HG03521 (cell line): ENCODE measurements around the gene ZNF77.
"Not testable (repeated sequence)": the region's sequence is repeated elsewhere in the genome, so short reads cannot be mapped to it uniquely, and the experiment has no call there.

ENCODE experiments used
- ATAC-seq: cut with Tn5 transposase; IDR thresholded peaks from one replicate; pipeline ENCODE4 v1.9.1; 2021; ENCODE audit warnings: mild to moderate bottlenecking, moderate library complexity; ENCODE audit not compliant: unreplicated experiment

ZNF77 gene

DNA sequence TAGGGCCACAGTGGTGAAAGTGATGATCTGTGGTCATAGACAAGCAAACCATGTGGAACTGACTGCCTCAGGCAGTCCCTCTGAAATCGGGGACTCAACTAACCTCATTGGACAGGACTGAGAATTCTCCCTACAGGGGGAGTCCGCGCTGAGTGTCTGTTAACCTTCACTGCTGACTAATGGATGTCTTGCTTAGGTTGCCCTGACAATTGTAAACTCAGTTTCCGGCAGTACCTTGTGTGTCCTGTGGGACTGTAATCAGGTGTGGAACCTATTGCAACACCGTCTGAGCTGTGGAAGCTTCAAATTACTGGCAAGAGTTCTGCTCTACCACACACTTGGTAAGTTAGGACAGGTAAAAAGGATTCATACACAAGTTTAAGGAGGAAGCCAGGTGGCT lies 21.8 kb downstream of the ZNF77 start:
- ATAC-seq: no peak

DNA sequence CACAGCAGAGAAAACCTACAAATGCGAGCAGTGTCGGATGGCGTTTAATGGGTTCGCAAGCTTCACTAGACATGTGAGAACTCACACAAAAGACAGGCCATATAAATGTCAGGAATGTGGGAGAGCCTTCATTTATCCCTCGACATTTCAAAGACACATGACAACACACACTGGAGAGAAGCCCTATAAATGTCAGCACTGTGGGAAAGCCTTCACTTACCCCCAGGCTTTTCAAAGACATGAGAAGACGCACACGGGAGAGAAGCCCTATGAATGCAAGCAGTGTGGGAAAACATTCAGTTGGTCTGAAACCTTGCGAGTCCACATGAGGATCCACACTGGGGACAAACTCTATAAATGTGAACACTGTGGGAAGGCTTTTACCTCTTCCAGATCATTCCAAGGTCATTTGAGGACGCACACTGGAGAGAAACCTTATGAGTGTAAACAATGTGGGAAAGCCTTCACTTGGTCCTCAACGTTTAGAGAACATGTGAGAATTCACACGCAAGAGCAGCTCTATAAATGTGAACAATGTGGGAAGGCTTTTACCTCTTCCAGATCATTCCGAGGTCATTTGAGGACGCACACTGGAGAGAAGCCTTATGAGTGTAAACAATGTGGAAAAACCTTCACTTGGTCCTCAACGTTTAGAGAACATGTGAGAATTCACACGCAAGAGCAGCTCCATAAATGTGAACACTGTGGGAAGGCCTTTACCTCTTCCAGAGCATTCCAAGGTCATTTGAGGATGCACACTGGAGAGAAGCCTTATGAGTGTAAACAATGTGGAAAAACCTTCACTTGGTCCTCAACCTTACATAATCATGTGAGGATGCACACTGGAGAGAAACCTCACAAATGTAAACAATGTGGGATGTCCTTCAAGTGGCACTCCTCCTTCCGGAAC lies 27.2 kb downstream of the ZNF77 start:
- no peak for ATAC-seq

DNA sequence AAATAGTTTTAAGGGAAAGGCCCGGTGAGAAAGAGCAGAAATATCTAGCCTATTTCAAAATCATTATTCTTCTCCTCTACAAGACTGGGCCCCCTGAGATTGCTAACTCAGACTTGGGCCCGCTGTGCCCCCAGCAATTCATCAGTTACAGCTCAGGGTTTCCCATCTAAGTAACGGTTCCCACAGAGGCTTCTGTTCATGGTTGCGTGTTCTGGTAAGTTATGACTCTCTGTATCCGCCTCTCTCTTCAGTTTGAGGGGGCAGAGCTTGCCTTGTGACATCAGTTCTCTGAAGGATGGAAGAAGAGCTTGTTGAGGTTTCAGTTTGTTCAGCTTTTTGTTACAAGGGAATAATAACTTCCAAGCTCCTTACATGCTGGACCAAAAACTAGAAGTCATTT lies 32.5 kb downstream of the ZNF77 start:
- ATAC-seq: no peak

DNA sequence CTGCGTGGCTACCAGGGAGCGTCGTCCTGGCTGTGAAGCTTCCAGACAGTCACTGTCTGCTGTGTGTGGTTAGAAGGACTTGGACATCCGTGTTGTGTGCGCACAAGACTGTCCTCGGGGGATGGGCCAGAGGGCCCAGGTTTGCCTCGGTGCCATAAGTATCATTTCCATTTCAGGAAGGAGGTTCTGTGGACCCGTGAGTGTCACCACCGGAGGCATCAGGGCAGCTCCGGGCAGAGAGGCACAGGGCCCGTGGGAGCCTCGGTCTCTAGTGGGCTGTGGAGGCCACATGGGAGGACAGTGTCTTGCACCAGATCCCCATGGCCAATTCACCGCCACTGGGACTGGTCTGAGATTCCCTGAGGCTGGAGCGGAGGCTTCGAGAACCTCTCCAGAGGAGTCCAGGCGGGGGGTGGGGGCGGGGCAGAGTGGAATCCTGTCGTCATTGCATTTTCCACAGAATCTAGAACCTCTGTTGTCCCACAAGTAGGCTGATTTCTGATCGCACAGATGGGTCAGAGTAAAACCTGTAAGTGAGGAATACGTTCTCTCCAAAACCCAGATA lies 38.1 kb downstream of the ZNF77 start:
- no peak for ATAC-seq

DNA sequence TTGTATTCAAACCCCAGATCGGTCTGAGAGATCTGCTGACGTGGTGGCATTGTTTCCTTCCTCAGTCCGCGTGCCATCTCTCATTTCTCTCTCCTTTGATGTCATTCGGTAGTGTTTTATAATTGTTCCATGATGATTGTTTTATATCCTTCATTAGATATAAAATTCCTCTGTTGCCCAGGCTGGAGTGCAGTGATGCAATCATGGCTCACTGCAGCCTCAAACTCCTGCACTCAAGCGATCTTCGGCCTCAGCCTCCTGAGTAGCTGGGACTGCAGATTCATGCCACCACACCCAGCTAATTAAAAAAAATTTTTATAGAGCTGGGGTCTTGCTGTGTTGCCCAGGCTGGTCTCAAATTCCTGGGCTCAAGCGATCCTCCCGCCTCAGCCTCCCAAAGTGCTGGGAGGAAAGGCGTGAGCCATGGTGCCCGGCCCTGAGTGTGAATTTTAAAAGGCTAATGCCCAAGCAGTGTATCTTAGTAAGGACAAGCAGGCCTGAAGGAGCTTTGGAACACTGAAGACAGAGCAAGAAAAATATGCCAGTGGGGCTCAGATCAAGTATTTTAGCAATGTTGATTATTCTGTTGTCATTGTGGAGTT lies 38.8 kb downstream of the ZNF77 start:
- no peak for ATAC-seq

DNA sequence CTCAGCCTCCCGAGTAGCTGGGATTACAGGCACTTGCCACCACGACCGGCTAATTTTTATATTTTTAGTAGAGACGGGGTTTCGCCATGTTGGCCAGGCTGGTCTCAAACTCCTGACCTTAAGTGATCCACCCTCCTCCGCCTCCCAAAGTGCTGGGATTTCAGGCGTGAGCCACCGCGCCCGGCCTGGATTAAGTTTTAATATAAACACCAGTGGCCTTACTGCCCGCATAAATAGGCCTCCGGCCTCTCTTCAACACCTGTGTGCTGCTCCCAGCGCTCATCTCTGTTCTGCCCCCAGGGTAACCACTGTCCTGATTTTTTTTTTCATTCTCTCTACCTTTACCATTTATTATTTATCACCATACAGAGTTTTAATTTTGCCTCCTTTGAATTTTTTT lies 41.4 kb downstream of the ZNF77 start:
- not testable (repeated sequence) for ATAC-seq

DNA sequence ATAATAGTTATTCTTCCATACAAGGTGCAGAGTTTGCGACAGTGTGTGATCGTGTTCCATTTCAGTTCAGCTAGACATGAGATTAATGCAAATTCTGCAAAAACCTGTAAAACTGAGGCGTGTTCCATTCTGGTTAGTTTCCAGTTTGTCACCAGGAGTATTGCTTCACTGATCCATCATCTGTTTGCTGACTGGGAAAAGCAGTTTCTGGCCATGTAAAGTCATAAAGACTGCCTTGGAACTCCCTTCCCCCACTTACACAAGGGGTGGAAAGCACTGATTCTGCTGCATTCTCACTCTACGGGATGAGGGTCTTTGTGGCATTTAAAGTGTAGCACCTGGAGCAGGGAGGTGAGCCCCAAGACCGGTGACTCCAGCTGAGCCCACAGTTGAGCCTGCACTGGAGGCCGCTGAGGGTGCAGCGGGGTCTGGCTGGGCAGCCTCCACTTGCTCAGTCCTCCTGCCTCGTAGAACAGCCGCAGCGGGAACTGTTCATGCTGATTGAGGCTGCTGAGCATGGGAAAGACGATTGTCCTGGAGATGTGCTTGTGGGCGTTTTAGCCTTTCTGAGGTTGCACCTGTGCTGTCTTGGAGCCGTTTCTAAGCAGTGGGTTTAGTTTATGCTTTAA lies 42.1 kb downstream of the ZNF77 start:
- no peak for ATAC-seq

DNA sequence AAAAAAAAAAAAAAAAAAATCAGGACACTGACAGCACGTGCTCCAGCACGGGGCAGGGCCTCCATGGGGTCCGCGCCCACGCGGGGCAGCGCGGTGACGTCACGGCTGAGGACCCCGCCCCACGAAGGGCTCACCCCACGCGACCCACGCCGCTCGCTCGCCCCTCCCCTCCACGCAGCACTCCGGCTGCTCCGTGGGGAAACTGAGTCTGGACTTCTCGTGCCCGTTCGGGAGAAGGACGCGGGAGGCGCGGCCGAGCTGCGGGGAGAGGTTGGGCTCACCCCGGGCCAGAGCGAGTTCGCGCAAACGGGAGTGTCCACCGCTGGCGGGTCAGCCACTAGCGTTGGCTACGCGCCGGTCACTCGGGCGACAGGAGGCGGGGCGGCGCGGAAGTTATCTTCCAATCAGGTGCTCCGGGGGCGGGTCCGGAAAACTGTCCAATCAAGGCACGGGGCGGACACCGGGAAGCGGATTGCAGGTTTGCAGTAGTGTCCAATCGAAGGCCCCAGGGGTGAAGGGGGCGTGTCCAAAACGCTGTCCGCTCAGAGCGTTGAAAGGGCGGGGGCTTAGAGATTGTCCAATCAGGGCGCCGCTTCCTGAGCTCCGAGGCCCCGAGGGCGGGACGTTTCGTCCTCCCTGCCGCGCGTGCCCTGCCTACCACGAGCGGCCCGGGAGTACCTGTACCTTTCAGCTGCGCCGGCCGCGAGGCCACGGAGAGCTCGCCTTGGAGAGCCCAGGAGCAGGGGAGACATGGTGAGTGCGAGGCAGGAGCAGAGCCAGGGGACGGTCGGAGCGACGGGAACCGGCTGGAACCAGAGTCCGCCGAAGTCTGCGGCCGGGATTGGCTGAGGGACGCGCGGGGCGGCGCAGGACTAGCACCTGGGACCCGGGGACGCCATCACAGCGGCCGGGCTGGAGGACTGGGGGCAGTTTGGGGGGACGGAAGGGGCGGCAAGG lies 44.2 kb downstream of the ZNF77 start, which contains the start of gene ZNF57:
Gene ZNF57, plus strand, starts transcription at position 633 of the 957 bp plus-strand sequence. Its CDS starts 118 bp downstream, at position 751.
- ATAC-seq: peak; percentile 92

DNA sequence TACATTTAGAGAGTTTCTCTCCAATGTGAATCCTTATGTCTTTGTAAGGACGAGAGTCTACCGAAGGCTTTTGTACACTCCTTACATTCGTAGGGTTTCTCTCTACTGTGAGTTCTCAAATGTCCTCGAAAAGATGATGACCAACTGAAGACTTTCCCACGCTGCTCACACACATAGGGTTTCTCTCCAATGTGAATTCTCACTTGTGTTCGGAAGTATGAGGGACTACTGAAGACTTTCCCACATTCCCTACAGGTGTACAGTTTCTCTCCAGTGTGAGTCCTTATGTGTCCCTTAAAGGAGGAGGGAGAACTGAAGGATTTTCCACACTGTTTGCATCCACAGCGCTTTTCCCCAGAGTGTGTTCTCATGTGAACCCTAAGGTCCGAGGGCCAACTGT lies 48.1 kb downstream of the ZNF77 start:
- no peak for ATAC-seq

DNA sequence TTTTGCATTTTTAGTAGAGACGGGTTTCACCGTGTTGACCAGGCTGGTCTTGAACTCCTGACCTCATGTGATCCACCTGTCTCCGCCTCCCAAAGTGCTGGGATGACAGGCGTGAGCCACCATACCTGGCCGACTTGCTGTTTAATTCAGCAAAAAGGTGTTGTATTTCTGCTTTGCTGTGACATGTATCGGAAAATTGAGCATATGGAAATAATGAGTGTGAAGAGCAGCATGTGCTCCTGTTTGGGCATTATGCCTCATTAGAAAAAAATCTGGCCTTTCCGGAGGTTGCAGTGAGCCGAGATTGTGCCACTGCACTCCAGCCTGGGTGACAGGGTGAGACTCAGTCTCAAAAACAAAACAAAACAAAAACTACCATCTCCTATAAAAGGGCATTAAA lies 54.2 kb downstream of the ZNF77 start:
- not testable (repeated sequence) for ATAC-seq

DNA sequence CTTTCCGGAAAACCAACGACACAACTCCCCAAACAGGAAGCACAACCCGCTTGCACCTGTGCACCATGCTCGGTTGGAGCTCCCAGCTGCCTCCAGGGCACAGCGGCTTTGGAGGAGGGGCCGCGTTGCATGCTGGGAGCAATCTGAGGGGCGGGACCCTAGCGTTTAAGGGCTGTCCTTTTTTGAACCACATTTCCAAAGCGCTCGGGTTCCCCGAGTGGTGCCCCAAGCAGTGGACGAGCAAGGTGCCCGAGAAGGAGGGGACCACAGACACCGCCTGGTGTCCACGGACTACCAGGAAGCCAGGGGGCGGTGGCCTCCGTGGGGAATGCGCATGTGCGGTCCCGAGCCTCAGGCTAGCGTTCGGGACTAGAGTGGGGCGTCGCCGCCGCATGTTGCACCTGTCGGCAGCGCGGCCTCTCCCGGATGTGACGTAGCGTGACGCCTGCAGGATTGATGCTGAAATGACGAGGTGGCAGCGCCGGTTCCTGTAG lies 56.0 kb downstream of the ZNF77 start:
- ATAC-seq: no peak

DNA sequence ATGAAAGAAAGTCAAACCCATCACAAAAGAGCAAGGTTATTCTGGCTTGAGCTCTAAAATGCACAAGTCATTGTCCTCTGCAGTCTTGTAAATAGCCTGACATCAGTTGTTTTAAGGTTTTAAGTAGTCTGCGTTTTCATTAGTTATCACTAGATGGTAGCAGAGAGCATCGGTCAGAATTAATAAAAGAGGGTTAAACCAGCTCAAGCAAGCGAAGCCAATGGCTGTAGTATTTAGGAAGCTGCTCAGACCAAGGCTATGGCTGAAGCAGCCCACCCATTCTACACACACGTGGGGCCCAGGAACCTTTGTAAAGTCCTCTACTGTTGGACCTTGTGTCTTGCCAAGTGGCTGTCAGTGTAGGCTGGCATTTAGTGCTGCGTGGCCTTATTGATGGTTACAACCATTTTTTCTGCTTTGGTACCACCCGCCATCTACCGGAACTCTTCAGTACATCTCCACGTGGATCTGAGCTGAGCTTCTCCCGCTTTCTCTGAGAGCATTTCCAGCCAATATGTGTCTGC lies 57.3 kb downstream of the ZNF77 start:
- no peak for ATAC-seq

DNA sequence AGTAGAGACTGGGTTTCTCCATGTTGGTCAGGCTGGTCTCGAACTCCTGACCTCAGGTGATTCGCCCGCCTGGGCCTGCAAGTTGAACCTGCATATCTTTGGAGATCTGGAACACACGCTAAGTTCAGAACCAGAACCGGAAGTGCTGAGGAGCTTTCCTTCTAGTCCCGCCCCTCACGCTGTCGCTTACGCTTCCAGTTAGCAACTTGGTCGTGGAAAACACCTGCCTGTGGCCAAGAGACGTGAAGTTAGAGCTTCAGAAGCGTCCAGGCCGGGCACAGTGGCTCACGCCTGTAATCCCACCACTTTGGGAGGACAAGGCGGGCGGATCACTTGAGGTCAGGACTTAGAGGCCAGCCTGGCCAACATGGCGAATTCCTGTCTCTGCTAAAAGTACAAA lies 59.0 kb downstream of the ZNF77 start:
- ATAC-seq: no peak

DNA sequence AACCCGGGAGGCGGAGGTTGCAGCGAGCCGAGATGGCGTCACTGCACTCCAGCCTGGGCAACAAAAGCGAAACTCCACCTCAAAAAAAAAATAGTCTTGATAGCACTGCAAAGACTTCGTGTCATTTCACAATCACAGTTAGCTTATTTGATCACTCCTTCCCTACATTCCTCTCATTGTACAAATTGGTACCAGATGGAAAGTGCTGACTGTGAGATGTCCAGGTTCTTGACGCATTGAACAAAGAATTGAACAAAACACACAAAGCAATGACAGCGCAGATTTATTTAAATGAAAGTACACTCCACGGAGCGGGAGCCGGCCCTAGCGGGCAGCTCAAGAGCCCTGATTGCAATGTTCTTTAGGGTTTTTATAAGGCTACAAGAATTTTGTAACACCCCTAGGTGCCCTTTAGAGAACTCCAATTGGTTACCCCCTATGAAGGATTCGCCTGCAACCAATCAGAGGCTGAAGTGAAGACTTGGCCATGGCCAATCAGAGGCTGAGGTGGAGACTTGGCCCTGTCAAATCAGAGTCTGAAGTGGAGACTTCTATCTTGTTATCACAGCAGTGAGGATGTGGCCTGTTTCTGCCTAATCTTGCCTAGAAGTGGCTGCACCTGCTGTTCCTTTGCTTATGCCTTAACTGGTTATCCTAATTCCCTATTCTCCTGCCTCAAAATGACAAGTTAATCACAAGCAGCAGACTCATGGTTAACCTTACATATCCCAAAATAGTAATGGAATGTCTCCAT lies 60.9 kb downstream of the ZNF77 start:
- no peak for ATAC-seq
